Left lung (tissue), 14 donors: ENCODE measurements around the gene TUBA1C. TPM values are rescaled to one million over a fixed set of nuclear protein-coding genes. Genes with fewer than 3 reads are reported as not detected.

Experiments used
- ATAC-seq: fragments of 200-7000 bp; cut with Tn5 transposase; one replicate; pipeline ENCODE4 v1.9.1; 2020; ENCODE audit warnings: moderate library complexity
- DNase-seq, 4 donors: peaks; one replicate each; pipeline ENCODE4 v3.0.0-alpha.2; 2013 to 2020
- H3K27ac ChIP-seq, 2 donors: fragments of 200-600 bp; sonication (generic) in 1 of 2; one replicate each; pipeline versions ENCODE4 v1.5.0 to v1.8.0; 2020 to 2021
- H3K27me3 ChIP-seq, 2 donors: fragments of 200-600 bp; sonication (generic) in 1 of 2; one replicate each; pipeline versions ENCODE4 v1.5.0 to v1.8.0; 2020 to 2021
- H3K36me3 ChIP-seq, 2 donors: fragments of 200-600 bp; sonication (generic) in 1 of 2; one replicate each; pipeline versions ENCODE4 v1.5.0 to v1.8.0; 2020 to 2021
- H3K4me1 ChIP-seq, 2 donors: fragments of 200-600 bp; one replicate each; pipeline ENCODE4 v1.8.0; 2021
- H3K4me3 ChIP-seq, 2 donors: fragments of 200-600 bp; sonication (generic) in 1 of 2; one replicate each; pipeline versions ENCODE4 v1.5.0 to v1.8.0; 2020 to 2021; ENCODE audit warnings: mild to moderate bottlenecking in 1 of 2
- H3K9me3 ChIP-seq, 2 donors: fragments of 200-600 bp; sonication (generic) in 1 of 2; one replicate each; pipeline versions ENCODE4 v1.5.0 to v1.8.0; 2020 to 2021
- intact Hi-C, 2 donors: fragments of 100-400 bp; cut with DNase I; formaldehyde crosslinking; loops; one replicate each; pipeline versions ENCODE4 v1.11.2 to v1.14.2; 2022
- long read RNA-seq, 12 donors: library from polyadenylated mRNA in 2 of 12; unstranded in 2 of 12; transcript quantifications; one replicate each; pipeline ENCODE4 v2.0.0 and lab custom pipeline, GENCODE V29; 2019 to 2026
- polyA plus RNA-seq, 6 donors: library from polyadenylated mRNA; unstranded; fragments of 120-200 nt; gene quantifications; one replicate each; pipeline ENCODE4 v1.2.1, GENCODE V29; 2013; ENCODE audit not compliant: insufficient read length in 6 of 6
- total RNA-seq, 2 donors: library from RNA; stranded (reverse); fragmentation: NEBNext Ultra II Directional; extraction: Animal tissue kit (Norgen Biotek cat#: 25700); gene quantifications; one replicate each; pipeline ENCODE4 v1.2.1, GENCODE V29; 2021
- TF ChIP-seq, protein P1 (sequence below), 2 donors: fragments of 200-600 bp; sonication (generic) in 1 of 2; IDR thresholded peaks; one replicate each; pipeline versions ENCODE4 v1.5.0 to v1.8.0; 2021; ENCODE audit warnings: antibody characterized with exemption in 2 of 2
- donor health status: DM: no; HTN: yes; CAD: no.
- donor health status: DM: no; HTN: no; CAD: no.

Gene TUBA1C
- total RNA-seq = 100 to 1,000 TPM; 153 to 235 TPM
- polyA plus RNA-seq = 100 to 1,000 TPM; 112 to 180 (median 160) TPM
- long read RNA-seq, donor 1, transcript TUBA1C-201 (4 exons, 3,001 nt) = major isoform, 85 of 1,071 reads
- long read RNA-seq, donor 1, partial matches to known transcripts = 657 of 1,071 reads
- long read RNA-seq, donor 1, other reads (novel, unspliced or antisense) = 326 of 1,071 reads
- long read RNA-seq, donor 2, transcript TUBA1C-201 (4 exons, 3,001 nt) = major isoform, 57 of 1,806 reads
- long read RNA-seq, donor 2, partial matches to known transcripts = 832 of 1,806 reads
- long read RNA-seq, donor 2, other reads (novel, unspliced or antisense) = 912 of 1,806 reads
- long read RNA-seq, donor 3, transcript TUBA1C-201 (4 exons, 3,001 nt) = major isoform, 41 of 1,361 reads
- long read RNA-seq, donor 3, partial matches to known transcripts = 1,081 of 1,361 reads
- long read RNA-seq, donor 3, other reads (novel, unspliced or antisense) = 238 of 1,361 reads
- long read RNA-seq, donor 4, transcript TUBA1C-201 (4 exons, 3,001 nt) = major isoform, 143 of 146 reads
- long read RNA-seq, donor 4, partial matches to known transcripts = 3 of 146 reads
- long read RNA-seq, donor 4, other reads (novel, unspliced or antisense) = 0 of 146 reads
- long read RNA-seq, donor 5, transcript TUBA1C-201 (4 exons, 3,001 nt) = major isoform, 44 of 275 reads
- long read RNA-seq, donor 5, partial matches to known transcripts = 146 of 275 reads
- long read RNA-seq, donor 5, other reads (novel, unspliced or antisense) = 84 of 275 reads
- long read RNA-seq, donor 6, transcript TUBA1C-201 (4 exons, 3,001 nt) = major isoform, 66 of 2,305 reads
- long read RNA-seq, donor 6, partial matches to known transcripts = 1,731 of 2,305 reads
- long read RNA-seq, donor 6, other reads (novel, unspliced or antisense) = 507 of 2,305 reads
- long read RNA-seq, donor 7, transcript TUBA1C-201 (4 exons, 3,001 nt) = major isoform, 9 of 625 reads
- long read RNA-seq, donor 7, partial matches to known transcripts = 370 of 625 reads
- long read RNA-seq, donor 7, other reads (novel, unspliced or antisense) = 246 of 625 reads
- long read RNA-seq, donor 8, transcript TUBA1C-201 (4 exons, 3,001 nt) = major isoform, 29 of 813 reads
- long read RNA-seq, donor 8, partial matches to known transcripts = 646 of 813 reads
- long read RNA-seq, donor 8, other reads (novel, unspliced or antisense) = 136 of 813 reads
- long read RNA-seq, donor 9 = 0 reads
- long read RNA-seq, donor 10, transcript TUBA1C-201 (4 exons, 3,001 nt) = major isoform, 158 of 182 reads
- long read RNA-seq, donor 10, partial matches to known transcripts = 2 of 182 reads
- long read RNA-seq, donor 10, other reads (novel, unspliced or antisense) = 19 of 182 reads
- long read RNA-seq, donor 11, transcript TUBA1C-201 (4 exons, 3,001 nt) = major isoform, 8 of 3,078 reads
- long read RNA-seq, donor 11, partial matches to known transcripts = 1,222 of 3,078 reads
- long read RNA-seq, donor 11, other reads (novel, unspliced or antisense) = 1,845 of 3,078 reads
- long read RNA-seq, donor 12, transcript TUBA1C-201 (4 exons, 3,001 nt) = major isoform, 45 of 1,175 reads
- long read RNA-seq, donor 12, partial matches to known transcripts = 1,041 of 1,175 reads
- long read RNA-seq, donor 12, other reads (novel, unspliced or antisense) = 89 of 1,175 reads

DNA sequence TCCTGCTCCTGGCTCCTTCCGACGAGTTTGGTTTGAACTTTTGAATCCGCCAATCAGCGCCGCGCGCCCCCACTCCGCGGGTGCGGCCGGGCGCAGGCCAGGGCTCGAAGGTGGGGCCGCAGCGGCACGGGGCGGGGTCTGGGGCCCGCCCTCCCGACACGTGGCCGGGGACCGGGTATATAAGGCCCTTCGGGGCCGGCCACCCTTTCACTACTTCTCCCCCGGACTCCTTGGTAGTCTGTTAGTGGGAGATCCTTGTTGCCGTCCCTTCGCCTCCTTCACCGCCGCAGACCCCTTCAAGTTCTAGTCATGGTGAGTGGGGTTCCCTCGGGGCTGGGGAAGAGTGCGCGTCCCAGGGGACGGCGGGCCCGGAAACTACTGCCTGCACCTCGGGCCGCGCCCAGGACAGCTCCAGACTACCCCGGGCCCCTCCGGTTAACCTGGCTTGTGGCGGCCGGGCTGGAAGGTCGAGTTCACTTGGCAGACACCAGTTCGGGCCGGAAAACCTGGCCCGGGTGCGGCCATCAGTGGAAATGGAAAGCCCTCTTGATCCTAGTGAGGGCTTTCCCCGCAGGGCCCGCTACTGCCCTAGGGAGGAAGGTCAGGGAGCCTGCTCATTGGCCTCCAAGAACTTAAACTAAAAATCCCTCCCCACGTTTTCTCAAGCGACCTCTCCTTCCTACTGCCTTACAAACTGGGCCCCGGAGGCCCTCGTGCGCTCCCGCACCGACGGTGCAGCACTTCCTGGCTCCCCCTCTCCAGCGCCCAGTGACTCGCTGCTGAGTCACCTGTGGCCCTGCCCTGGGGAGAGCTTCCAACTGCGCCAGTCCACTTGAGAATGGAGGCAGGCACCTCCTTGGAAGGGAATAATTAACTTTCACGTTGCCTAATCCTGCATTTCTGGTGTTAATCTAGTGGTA, at the start of gene TUBA1C:
Gene TUBA1C, plus strand, starts transcription at position 210 of the 920 bp plus-strand sequence. Its CDS starts 100 bp downstream, at position 310.
- ATAC-seq (peak; percentile 93), DNase-seq (peak; percentile 90 to 98 (median 96))
- Histone ChIP-seq H3K4me1 (peaks cover 32 to 68% of the 10 kb centered on the region in 2 donors), H3K27ac (peak within 1 kb of the TSS; percentile 98 to 99), H3K4me3 (peak within 1 kb of the TSS; percentile 90 to 94), H3K27me3 (no peaks in the 10 kb centered on the region), H3K9me3 (no peaks in the 10 kb centered on the region), H3K36me3 (peaks cover 0 to 30% of the 10 kb centered on the region in 2 donors)
- intact Hi-C loops = no loop called here
- TF ChIP-seq, protein P1, sequence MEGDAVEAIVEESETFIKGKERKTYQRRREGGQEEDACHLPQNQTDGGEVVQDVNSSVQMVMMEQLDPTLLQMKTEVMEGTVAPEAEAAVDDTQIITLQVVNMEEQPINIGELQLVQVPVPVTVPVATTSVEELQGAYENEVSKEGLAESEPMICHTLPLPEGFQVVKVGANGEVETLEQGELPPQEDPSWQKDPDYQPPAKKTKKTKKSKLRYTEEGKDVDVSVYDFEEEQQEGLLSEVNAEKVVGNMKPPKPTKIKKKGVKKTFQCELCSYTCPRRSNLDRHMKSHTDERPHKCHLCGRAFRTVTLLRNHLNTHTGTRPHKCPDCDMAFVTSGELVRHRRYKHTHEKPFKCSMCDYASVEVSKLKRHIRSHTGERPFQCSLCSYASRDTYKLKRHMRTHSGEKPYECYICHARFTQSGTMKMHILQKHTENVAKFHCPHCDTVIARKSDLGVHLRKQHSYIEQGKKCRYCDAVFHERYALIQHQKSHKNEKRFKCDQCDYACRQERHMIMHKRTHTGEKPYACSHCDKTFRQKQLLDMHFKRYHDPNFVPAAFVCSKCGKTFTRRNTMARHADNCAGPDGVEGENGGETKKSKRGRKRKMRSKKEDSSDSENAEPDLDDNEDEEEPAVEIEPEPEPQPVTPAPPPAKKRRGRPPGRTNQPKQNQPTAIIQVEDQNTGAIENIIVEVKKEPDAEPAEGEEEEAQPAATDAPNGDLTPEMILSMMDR (IDR thresholded peaks at IDR 0.05) = no peak

DNA sequence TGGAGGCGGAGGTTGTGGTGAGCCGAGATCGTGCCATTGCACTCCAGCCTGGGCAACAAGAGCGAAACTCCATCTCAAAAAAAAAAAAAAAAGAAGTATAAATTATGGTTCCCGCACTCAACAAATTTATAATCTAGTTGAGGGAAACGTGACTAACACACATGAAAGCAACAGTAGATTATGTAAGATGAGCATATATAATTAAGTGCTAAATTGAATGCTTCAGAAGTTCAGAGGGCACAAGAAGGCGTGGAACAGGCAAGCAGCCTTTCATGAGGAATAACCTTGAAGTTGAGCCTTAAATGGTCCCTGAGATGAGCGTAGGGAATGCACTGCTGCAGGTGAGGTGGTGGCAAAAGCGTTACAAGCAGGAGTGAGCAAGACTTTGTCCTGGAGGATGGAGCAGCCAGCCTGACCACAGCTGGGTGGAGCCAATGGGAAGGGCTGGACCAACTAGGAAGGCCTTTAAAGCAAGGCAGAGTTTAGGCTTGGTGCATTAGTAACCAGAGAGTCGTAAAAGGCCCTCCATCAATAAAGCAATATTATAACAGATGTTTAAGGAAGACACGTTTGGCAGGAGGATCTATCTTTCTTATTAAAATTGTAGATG, 45.4 kb upstream of the TUBA1C start:
- TF ChIP-seq, protein P1 (IDR thresholded peaks at IDR 0.05) = no peak
- Histone ChIP-seq H3K9me3 (no peaks in the 10 kb centered on the region), H3K4me1 (peaks cover 12 to 49% of the 10 kb centered on the region in 2 donors), H3K36me3 (no peaks in the 10 kb centered on the region), H3K27ac (no peak overlapping the region), H3K27me3 (no peaks in the 10 kb centered on the region), H3K4me3 (no peak overlapping the region)
- intact Hi-C loops = no loop called here
- no peak for DNase-seq
- no peak for ATAC-seq

DNA sequence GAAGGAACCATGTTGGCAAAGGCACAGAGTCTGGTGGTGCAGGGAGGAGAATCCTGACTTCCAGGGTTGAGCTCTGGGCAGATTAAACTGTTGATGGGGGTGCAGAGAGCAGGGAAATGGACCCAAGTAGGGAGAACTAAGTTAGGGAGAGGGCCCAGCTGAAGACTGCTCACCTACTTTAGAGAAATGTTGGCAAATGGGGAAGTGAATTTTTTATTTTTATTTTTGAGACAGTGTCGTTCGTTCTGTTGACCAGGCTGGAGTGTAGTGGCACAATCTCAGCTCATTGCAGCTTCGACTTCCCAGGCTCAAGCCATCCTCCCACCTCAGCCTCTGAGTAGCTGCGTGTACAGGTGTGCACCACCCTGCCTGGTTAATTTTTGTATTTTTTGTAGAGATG, 43.9 kb upstream of the TUBA1C start:
- DNase-seq (no peak), ATAC-seq (no peak)
- TF ChIP-seq, protein P1 (IDR thresholded peaks at IDR 0.05) = no peak

More for the DNA sequence above, 43.9 kb upstream of the TUBA1C start:
- H3K4me3 ChIP-seq = no peak overlapping the region
- no peaks in the 10 kb centered on the region for H3K36me3 ChIP-seq
- H3K4me1 ChIP-seq = peaks cover 3 to 49% of the 10 kb centered on the region in 2 donors
- H3K9me3 ChIP-seq = no peaks in the 10 kb centered on the region
- H3K27ac ChIP-seq = no peak overlapping the region
- intact Hi-C loops = no loop called here
- H3K27me3 ChIP-seq = no peaks in the 10 kb centered on the region
